A549 (cell line): Measurements from ENCODE around the gene CCDC182. TPM values are rescaled to one million over a fixed set of nuclear protein-coding genes. Genes with fewer than 3 reads are reported as not detected.

ENCODE experiments used
- ATAC-seq, 2 experiments: fragments of 200-7000 bp in 1 of 2; fragments of >200 bp in 1 of 2; cut with Nextera tagmentation in 1 of 2; cut with Tn5 transposase in 1 of 2; 3 replicates each; pipeline versions ENCODE4 v1.8.0 to v1.9.1; 2018 to 2020; ENCODE audit warnings: mild to moderate bottlenecking in 1 of 2, moderate library complexity in 1 of 2
- CTCF ChIA-PET: fragments of 300-600 bp; sonication (Branson Sonifier 250); formaldehyde crosslinking; extraction: SDS; loops from one replicate; lab custom pipeline; 2021; ENCODE audit warnings: antibody characterized with exemption, inconsistent platforms; lab: Yijun Ruan, JAX
- POLR2A ChIA-PET: fragments of 350-600 bp; formaldehyde crosslinking; extraction: SDS; loops from one replicate; lab custom pipeline; 2021; ENCODE audit warnings: antibody characterized with exemption, inconsistent platforms; lab: Yijun Ruan, JAX
- DNase-seq, 2 experiments: peaks; one replicate each; pipeline versions ENCODE4 v3.0.0 to v3.0.0-alpha.2; 2011 to 2016; ENCODE audit warnings: low read depth in 1 of 2, low spot score in 1 of 2
- FAIRE-seq: peaks from 2 replicates; lab custom pipeline; 2011; peaks lifted over from hg19 to GRCh38; lab: Jason Lieb, UNC
- H3K27ac ChIP-seq, 2 experiments: fragments of >200 bp; sonication (Bioruptor Twin); formaldehyde crosslinking; 3 replicates each; pipeline ENCODE4 v1.5.1; 2016 to 2017
- H3K4me1 ChIP-seq: fragments of >200 bp; sonication (Bioruptor Twin); formaldehyde crosslinking; 3 replicates; pipeline ENCODE4 v1.6.1; 2016
- H3K4me2 ChIP-seq: fragments of >200 bp; sonication (Bioruptor Twin); formaldehyde crosslinking; 3 replicates; pipeline ENCODE4 v1.6.1; 2016
- H3K4me3 ChIP-seq: fragments of >200 bp; sonication (Bioruptor Twin); formaldehyde crosslinking; 3 replicates; pipeline ENCODE4 v1.5.1; 2016
- H3K9me3 ChIP-seq: fragments of >200 bp; sonication (Bioruptor Twin); formaldehyde crosslinking; 3 replicates; pipeline ENCODE4 v1.6.1; 2016
- BCL3 ChIP-seq: fragments of >200 bp; sonication (Bioruptor Twin); formaldehyde crosslinking; IDR thresholded peaks from 3 replicates; pipeline ENCODE4 v1.6.1; 2016
- CBX2 ChIP-seq: fragments of 200-600 bp; sonication (generic); IDR thresholded peaks from 2 replicates; pipeline ENCODE4 v1.6.1; 2016; ENCODE audit warnings: low read depth, mild to moderate bottlenecking, borderline replicate concordance
- CBX8 ChIP-seq: fragments of 200-600 bp; sonication (generic); IDR thresholded peaks from 2 replicates; pipeline ENCODE4 v1.6.1; 2016
- CHD2 ChIP-seq: fragments of 150-350 bp; IDR thresholded peaks from 2 replicates; pipeline ENCODE4 v1.6.1; 2014; ENCODE audit warnings: low read length; ENCODE audit not compliant: partially characterized antibody
- CTCF ChIP-seq: fragments of >200 bp; sonication (Bioruptor Twin); formaldehyde crosslinking; IDR thresholded peaks from 3 replicates; pipeline ENCODE4 v1.5.1; 2016
- E2F6 ChIP-seq: IDR thresholded peaks from 2 replicates; pipeline ENCODE4 v1.6.1; 2012; ENCODE audit warnings: low read depth, borderline replicate concordance
- HDAC2 ChIP-seq: fragments of 200-600 bp; sonication (generic); IDR thresholded peaks from 2 replicates; pipeline ENCODE4 v1.6.1; 2016
- HEYL ChIP-seq: fragments of 250-450 bp; sonication (Bioruptor Pico); IDR thresholded peaks from 2 replicates; pipeline ENCODE4 v1.8.0; 2021; ENCODE audit warnings: mild to moderate bottlenecking, moderate library complexity
- JUNB ChIP-seq: fragments of >200 bp; sonication (Bioruptor Twin); formaldehyde crosslinking; IDR thresholded peaks from 2 replicates; pipeline ENCODE4 v1.6.1; 2016
- MAFK ChIP-seq: fragments of 450-650 bp; IDR thresholded peaks from 2 replicates; pipeline ENCODE4 v1.6.1; 2014; ENCODE audit not compliant: partially characterized antibody
- MAX ChIP-seq: IDR thresholded peaks from 2 replicates; pipeline ENCODE4 v1.6.1; 2012
- MAZ ChIP-seq: fragments of 150-350 bp; IDR thresholded peaks from 2 replicates; pipeline ENCODE4 v1.6.1; 2014; ENCODE audit warnings: antibody characterized with exemption, low read depth, low read length, borderline replicate concordance
- PBX3 ChIP-seq: IDR thresholded peaks from 2 replicates; pipeline ENCODE4 v1.6.1; 2012
- PHF8 ChIP-seq: fragments of 200-600 bp; sonication (generic); IDR thresholded peaks from 2 replicates; pipeline ENCODE4 v1.6.1; 2016; ENCODE audit warnings: low read depth, mild to moderate bottlenecking, antibody characterized with exemption, moderate library complexity, borderline replicate concordance
- POLR2A ChIP-seq: IDR thresholded peaks from 2 replicates; pipeline ENCODE4 v1.6.1; 2012; ENCODE audit warnings: mild to moderate bottlenecking, low read length
- RAD21 ChIP-seq, 2 experiments: fragments of >200 bp in 1 of 2; sonication (Bioruptor Twin) in 1 of 2; formaldehyde crosslinking in 1 of 2; IDR thresholded peaks in 1 of 2; conservative IDR thresholded peaks in 1 of 2; 2 replicates in 1 of 2; 3 replicates in 1 of 2; pipeline ENCODE4 v1.6.1; 2012 to 2018; ENCODE audit warnings: inconsistent platforms in 1 of 2
- RCOR1 ChIP-seq: fragments of 150-350 bp; IDR thresholded peaks from 2 replicates; pipeline ENCODE4 v1.6.1; 2014; ENCODE audit warnings: antibody characterized with exemption, low read length, low read depth
- REST ChIP-seq: fragments of 200-600 bp; sonication (generic); IDR thresholded peaks from 2 replicates; pipeline ENCODE4 v1.6.1; 2016; ENCODE audit warnings: antibody characterized with exemption, mild to moderate bottlenecking, moderate library complexity
- RFX5 ChIP-seq: fragments of 450-650 bp; IDR thresholded peaks from 2 replicates; pipeline ENCODE4 v1.7.1; 2014; ENCODE audit warnings: antibody characterized with exemption, mild to moderate bottlenecking, moderate library complexity
- SMC3 ChIP-seq: fragments of >200 bp; sonication (Bioruptor Twin); formaldehyde crosslinking; IDR thresholded peaks from 3 replicates; pipeline ENCODE4 v1.6.1; 2018; ENCODE audit warnings: inconsistent platforms
- TP53 ChIP-seq: fragments of 250-450 bp; sonication (Bioruptor Pico); IDR thresholded peaks from 2 replicates; pipeline ENCODE4 v1.5.0; 2021; ENCODE audit warnings: mild to moderate bottlenecking, moderate library complexity
- ZFP36 ChIP-seq: fragments of 450-650 bp; IDR thresholded peaks from 2 replicates; pipeline ENCODE4 v1.6.1; 2014; ENCODE audit warnings: borderline replicate concordance; ENCODE audit not compliant: partially characterized antibody
- WGBS: methylation state at CpG from one replicate; pipeline ENCODE4 v1.1.6; 2017; ENCODE audit errors: missing lambda C conversion rate; 5-methylcytosine and 5-hydroxymethylcytosine counted together
- polyA plus RNA-seq, 4 experiments: library from polyadenylated mRNA; depleted of rRNA in 3 of 4; stranded (reverse); fragments of >200 nt; fragmentation: RNase III in 1 of 4; extraction: RNeasy Plus Mini Kit Qiagen cat#74134 plus additional on column Dnase treatment in 1 of 4; gene quantifications; 2 replicates in 3 of 4; 3 replicates in 1 of 4; pipeline ENCODE4 v1.2.3, GENCODE V29; 2011 to 2017

The CCDC182 gene
- polyA plus RNA-seq, 2 of the 4 experiments (the other 2 are of a cell fraction), result not detected

- 53% methylated on average over 7 of the region's 7 CpGs for WGBS
- ChIA-PET POLR2A (no interaction called here), CTCF (interaction anchor here (1.1 to 7.3 kb wide), 17 partner anchors 9 to 674 kb away, joined by 3 to 124 read pairs (median 25); no protein-coding TSS in a partner anchor)
- no peak for FAIRE-seq
- Histone ChIP-seq H3K27ac (no peak overlapping the region), H3K4me1 (0 out of 3 replicates have a peak, but pooled peaks cover 5% of the 10 kb centered on the region), H3K4me2 (no peak overlapping the region), H3K4me3 (no peak overlapping the region), H3K9me3 (no peaks in the 10 kb centered on the region)
- no peak for TF ChIP-seq CTCF
- no peak for TF ChIP-seq HEYL (CRISPR knock-in tag)
- TF ChIP-seq CHD2, result no peak
- TF ChIP-seq RAD21 (conservative IDR thresholded peaks at IDR 0.05 in 1 of 2, IDR thresholded peaks at IDR 0.05 in 1 of 2), result no peak
- TF ChIP-seq SMC3, result no peak
- no peak for TF ChIP-seq PHF8
- DNase-seq, result no peak
- no peak for ATAC-seq
These were observed 39.9 kb upstream of the CCDC182 start for GRCh38 chr17:57785022-57785421.

GRCh38 chr17:57784226-57784895 is 39.3 kb upstream of the CCDC182 start:
- Histone ChIP-seq H3K4me3 (no peak overlapping the region), H3K4me1 (0 out of 3 replicates have a peak, but pooled peaks cover 5% of the 10 kb centered on the region), H3K4me2 (no peak overlapping the region), H3K27ac (no peak overlapping the region), H3K9me3 (no peaks in the 10 kb centered on the region)
- DNase-seq (no peak), FAIRE-seq (no peak), ATAC-seq (peak in 1 of 2 experiments; percentile 12; a peak in 1 of 6 replicates)
- 59% methylated on average over 15 of the region's 15 CpGs for WGBS
- TF ChIP-seq MAX (no peak), RCOR1 (no peak), ZFP36 (no peak), POLR2A (no peak), CBX8 (no peak), HDAC2 (no peak), REST (no peak), E2F6 (no peak)
- ChIA-PET CTCF (interaction anchor here (0.7 to 7.3 kb wide), 54 partner anchors 9 to 680 kb away, joined by 3 to 124 read pairs (median 6); partner anchors contain the start of genes CCDC182 and CUEDC1), POLR2A (no interaction called here)

GRCh38 chr17:57783338-57783742 is 38.2 kb upstream of the CCDC182 start:
- peak overlapping the region; percentile 45 to 79; a peak in 4 of 6 replicates for H3K27ac ChIP-seq
- CTCF ChIA-PET, result interaction anchor here (0.5 to 7.3 kb wide), 105 partner anchors 9 to 1874 kb away, joined by 3 to 124 read pairs (median 4); partner anchors contain the start of genes CCDC182 and CUEDC1
- ATAC-seq, result peak; percentile 89 to 96
- DNase-seq, result peak; percentile 66 to 84
- 16% methylated on average over 16 of the region's 25 CpGs for WGBS
- H3K4me3 ChIP-seq, result peak overlapping the region; percentile 20; the same call in 1 of the 3 replicates
- FAIRE-seq, result no peak
- no peaks in the 10 kb centered on the region for H3K9me3 ChIP-seq
- H3K4me2 ChIP-seq, result peak overlapping the region; percentile 75
- H3K4me1 ChIP-seq, result 0 out of 3 replicates have a peak, but pooled peaks cover 5% of the 10 kb centered on the region
- POLR2A ChIA-PET, result no interaction called here
- TF ChIP-seq MAFK (no peak), RAD21 (conservative IDR thresholded peaks at IDR 0.05 in 1 of 2, IDR thresholded peaks at IDR 0.05 in 1 of 2) (peak; percentile 81 to 91), RFX5 (no peak), HDAC2 (no peak), CBX8 (no peak), TP53 (CRISPR knock-in tag) (no peak), BCL3 (no peak), MAZ (0 out of 2 replicates have a peak, but pooled peaks have one; percentile 40), PBX3 (no peak), CBX2 (no peak), SMC3 (peak; percentile 85), JUNB (no peak), E2F6 (peak; percentile 73; the same call in 1 of the 2 replicates)
